DMS114 treated with DMSO at 0.1 percent for 48 hours (cell line): Measurements from ENCODE around the gene CRYBG3.

ENCODE experiments used
- DNase-seq: peaks from one replicate; lab custom pipeline; 2025; ENCODE audit not compliant: unreplicated experiment; lab: John Stamatoyannopoulos, UW

CRYBG3 gene

GRCh38 chr3:97939401-97939800 is 117.6 kb downstream of the CRYBG3 start:
- no peak for DNase-seq

GRCh38 chr3:97940034-97940433 is 118.2 kb downstream of the CRYBG3 start:
- DNase-seq, result no peak

- no peak for DNase-seq
Measured at GRCh38 chr3:97942801-97943546, 121.2 kb downstream of the CRYBG3 start.

- DNase-seq, result no peak
Measured at GRCh38 chr3:97948351-97949109, 126.7 kb downstream of the CRYBG3 start.

GRCh38 chr3:97949110-97949485 is 127.3 kb downstream of the CRYBG3 start:
- no peak for DNase-seq

GRCh38 chr3:97949743-97950142 is 127.9 kb downstream of the CRYBG3 start:
- DNase-seq, result no peak

GRCh38 chr3:97950360-97950759 is 128.5 kb downstream of the CRYBG3 start:
- no peak for DNase-seq

- DNase-seq, result no peak
Measured at GRCh38 chr3:97952280-97952679, 130.5 kb downstream of the CRYBG3 start.

GRCh38 chr3:97952872-97953271 is 131.1 kb downstream of the CRYBG3 start:
- no peak for DNase-seq

GRCh38 chr3:97954228-97954827 is 132.5 kb downstream of the CRYBG3 start:
- no peak for DNase-seq

GRCh38 chr3:97956051-97956450 is 134.2 kb downstream of the CRYBG3 start:
- DNase-seq, result no peak

- DNase-seq, result no peak
Measured at GRCh38 chr3:97957617-97958311, 136.0 kb downstream of the CRYBG3 start.

GRCh38 chr3:97958396-97958795 is 136.6 kb downstream of the CRYBG3 start:
- no peak for DNase-seq

GRCh38 chr3:97958796-97959195 is 137.0 kb downstream of the CRYBG3 start:
- DNase-seq, result no peak

- no peak for DNase-seq
Measured at GRCh38 chr3:97959872-97960271, 138.1 kb downstream of the CRYBG3 start.

GRCh38 chr3:97960551-97960950 is 138.7 kb downstream of the CRYBG3 start:
- no peak for DNase-seq

- DNase-seq, result no peak
Measured at GRCh38 chr3:97960993-97961766, 139.4 kb downstream of the CRYBG3 start.

- no peak for DNase-seq
Measured at GRCh38 chr3:97967966-97968365, 146.2 kb downstream of the CRYBG3 start.

GRCh38 chr3:97968376-97968775 is 146.6 kb downstream of the CRYBG3 start:
- no peak for DNase-seq

- no peak for DNase-seq
Measured at GRCh38 chr3:97969541-97969940, 147.7 kb downstream of the CRYBG3 start.

- DNase-seq, result no peak
Measured at GRCh38 chr3:97970156-97970555, 148.3 kb downstream of the CRYBG3 start.
